IMR-90 (cell line): ENCODE data around the gene NPHP4. TPM values are rescaled to one million over a fixed set of nuclear protein-coding genes. Genes with fewer than 3 reads are reported as not detected.

ENCODE experiments used
- ATAC-seq: fragments of 200-7000 bp; cut with Tn5 transposase; 2 replicates; pipeline ENCODE4 v1.9.1; 2020; ENCODE audit warnings: low read depth, mild to moderate bottlenecking, moderate library complexity
- BruUV-seq: library from RNA; stranded (reverse); fragments of 400-500 nt; replicated peaks from 2 replicates; lab custom pipeline; 2021; lab: Mats Ljungman, UMichigan
- CTCF ChIA-PET: fragments of 300-600 bp; formaldehyde crosslinking; extraction: SDS; loops from one replicate; lab custom pipeline; 2021; ENCODE audit warnings: antibody characterized with exemption; lab: Yijun Ruan, JAX
- POLR2A ChIA-PET: fragments of 300-600 bp; sonication (Branson Sonifier 250); formaldehyde crosslinking; loops from one replicate; lab custom pipeline; 2022; ENCODE audit warnings: antibody characterized with exemption; ENCODE audit not compliant: unreplicated experiment; lab: Charles Lee
- DNase-seq: peaks from one replicate; pipeline ENCODE4 v3.0.0; 2013
- H2AFZ ChIP-seq: replicated peaks from 2 replicates; pipeline ENCODE3; 2013; ENCODE audit warnings: low read length, mild to moderate bottlenecking; ENCODE audit not compliant: poor library complexity
- H2AK5ac ChIP-seq: 2 replicates; pipeline ENCODE4 v1.6.1; 2013; ENCODE audit warnings: low read depth, low read length, inconsistent platforms
- H2AK9ac ChIP-seq: replicated peaks from 2 replicates; pipeline ENCODE3; 2013; ENCODE audit warnings: mild to moderate bottlenecking, low read depth, low read length, moderate library complexity; ENCODE audit not compliant: poor library complexity
- H2BK120ac ChIP-seq: 2 replicates; pipeline ENCODE4 v1.6.1; 2013; ENCODE audit warnings: low read depth, low read length, inconsistent platforms
- H2BK15ac ChIP-seq: 3 replicates; pipeline ENCODE4 v1.6.1; 2013; ENCODE audit warnings: low read depth, low read length, inconsistent platforms
- H2BK20ac ChIP-seq: 2 replicates; pipeline ENCODE4 v1.6.1; 2013; ENCODE audit warnings: low read depth, mild to moderate bottlenecking, inconsistent platforms, low read length, moderate library complexity
- H2BK5ac ChIP-seq: 2 replicates; pipeline ENCODE4 v1.6.1; 2013; ENCODE audit warnings: mild to moderate bottlenecking, low read depth, low read length, inconsistent platforms; ENCODE audit not compliant: poor library complexity, severe bottlenecking
- H3K14ac ChIP-seq: replicated peaks from 2 replicates; pipeline ENCODE4 v1.6.1; 2013; ENCODE audit warnings: low read depth, low read length, inconsistent platforms
- H3K18ac ChIP-seq: 2 replicates; pipeline ENCODE4 v1.6.1; 2013; ENCODE audit warnings: low read depth, low read length, control low read depth
- H3K23ac ChIP-seq: 2 replicates; pipeline ENCODE4 v1.6.1; 2013; ENCODE audit warnings: low read depth, low read length, inconsistent platforms
- H3K27ac ChIP-seq: 2 replicates; pipeline ENCODE4 v1.5.1; 2013; ENCODE audit warnings: mild to moderate bottlenecking, control low read depth, low read length; ENCODE audit not compliant: insufficient read depth
- H3K27me3 ChIP-seq: 2 replicates; pipeline ENCODE4 v1.6.1; 2013; ENCODE audit warnings: low read length; ENCODE audit not compliant: control insufficient read depth, insufficient read depth
- H3K36me3 ChIP-seq: 2 replicates; pipeline ENCODE4 v1.6.1; 2013; ENCODE audit warnings: low read length, mixed read lengths; ENCODE audit not compliant: control insufficient read depth, insufficient read depth
- H3K4ac ChIP-seq: 2 replicates; pipeline ENCODE4 v1.6.1; 2013; ENCODE audit warnings: low read depth, low read length, inconsistent platforms
- H3K4me1 ChIP-seq: 2 replicates; pipeline ENCODE4 v1.6.1; 2013; ENCODE audit warnings: low read length, mixed read lengths; ENCODE audit not compliant: control insufficient read depth, insufficient read depth
- H3K4me2 ChIP-seq: 2 replicates; pipeline ENCODE4 v1.6.1; 2013; ENCODE audit warnings: low read depth, mild to moderate bottlenecking, control low read depth, low read length, moderate library complexity
- H3K4me3 ChIP-seq: 2 replicates; pipeline ENCODE4 v1.5.1; 2013; ENCODE audit warnings: low read depth, mild to moderate bottlenecking, control low read depth, low read length, moderate library complexity; ENCODE audit not compliant: insufficient read depth
- H3K56ac ChIP-seq: 2 replicates; pipeline ENCODE4 v1.6.1; 2013; ENCODE audit warnings: low read length, inconsistent platforms; ENCODE audit not compliant: insufficient read depth; ENCODE audit errors: extremely low read depth
- H3K79me1 ChIP-seq, 2 experiments: 2 replicates each; pipeline ENCODE4 v1.6.1; 2013; ENCODE audit warnings: low read length in 2 of 2, inconsistent platforms in 1 of 2, low read depth in 1 of 2
- H3K9ac ChIP-seq: 2 replicates; pipeline ENCODE4 v1.6.1; 2013; ENCODE audit warnings: low read depth, low read length, control low read depth
- H3K9me1 ChIP-seq: 2 replicates; pipeline ENCODE4 v1.6.1; 2013; ENCODE audit warnings: low read length, inconsistent platforms; ENCODE audit not compliant: insufficient read depth
- H3K9me3 ChIP-seq: 2 replicates; pipeline ENCODE4 v1.6.1; 2013; ENCODE audit warnings: low read length; ENCODE audit not compliant: control insufficient read depth, insufficient read depth
- H4K20me1 ChIP-seq: 2 replicates; pipeline ENCODE4 v1.6.1; 2013; ENCODE audit warnings: low read length, inconsistent platforms; ENCODE audit not compliant: insufficient read depth
- H4K5ac ChIP-seq: 2 replicates; pipeline ENCODE4 v1.6.1; 2013; ENCODE audit warnings: mild to moderate bottlenecking, low read depth, low read length, control low read depth
- H4K8ac ChIP-seq, 2 experiments: 2 replicates each; pipeline ENCODE4 v1.6.1; 2013; ENCODE audit warnings: low read depth in 2 of 2, low read length in 2 of 2, control low read depth in 1 of 2, inconsistent platforms in 1 of 2
- H4K91ac ChIP-seq: 2 replicates; pipeline ENCODE4 v1.6.1; 2013; ENCODE audit warnings: low read depth, low read length, inconsistent platforms; ENCODE audit not compliant: insufficient read depth
- BHLHE40 ChIP-seq: fragments of 150-350 bp; IDR thresholded peaks from 2 replicates; pipeline ENCODE4 v1.6.1; 2016; ENCODE audit warnings: mild to moderate bottlenecking, low read depth, low read length
- CEBPB ChIP-seq: IDR thresholded peaks from 2 replicates; pipeline ENCODE4 v1.6.1; 2012; ENCODE audit warnings: low read depth, low read length, improper control_type of control experiment
- CHD1 ChIP-seq: IDR thresholded peaks from 2 replicates; pipeline ENCODE4 v1.6.1; 2012; ENCODE audit warnings: low read depth, low read length, improper control_type of control experiment
- FOS ChIP-seq: fragments of 150-350 bp; IDR thresholded peaks from 2 replicates; pipeline ENCODE4 v1.6.1; 2016; ENCODE audit warnings: low read depth, low read length
- MAFK ChIP-seq: IDR thresholded peaks from 2 replicates; pipeline ENCODE4 v1.6.1; 2012; ENCODE audit warnings: low read depth, low read length, improper control_type of control experiment
- MAZ ChIP-seq: IDR thresholded peaks from 2 replicates; pipeline ENCODE4 v1.6.1; 2012; ENCODE audit warnings: low read depth, mild to moderate bottlenecking, low read length, improper control_type of control experiment, moderate library complexity, borderline replicate concordance
- MXI1 ChIP-seq: IDR thresholded peaks from 2 replicates; pipeline ENCODE4 v1.6.1; 2012; ENCODE audit warnings: low read depth, mild to moderate bottlenecking, low read length, moderate library complexity, borderline replicate concordance
- NFE2L2 ChIP-seq: fragments of 150-350 bp; IDR thresholded peaks from 2 replicates; pipeline ENCODE4 v1.6.1; 2016; ENCODE audit warnings: low read depth, mild to moderate bottlenecking, low read length
- RCOR1 ChIP-seq: IDR thresholded peaks from 2 replicates; pipeline ENCODE4 v1.6.1; 2012; ENCODE audit warnings: mild to moderate bottlenecking, low read length, improper control_type of control experiment; ENCODE audit not compliant: insufficient replicate concordance
- USF2 ChIP-seq: fragments of 150-350 bp; IDR thresholded peaks from 2 replicates; pipeline ENCODE4 v1.6.1; 2017; ENCODE audit warnings: mild to moderate bottlenecking, antibody characterized with exemption, low read length, low read depth
- WGBS, 2 experiments: methylation state at CpG; one replicate each; pipeline versions ENCODE4 v1.1.5 to v1.1.7; 2013; ENCODE audit warnings: missing lambda C conversion rate in 2 of 2; ENCODE audit not compliant: insufficient read length in 1 of 2; ENCODE audit errors: extremely low coverage in 2 of 2; 5-methylcytosine and 5-hydroxymethylcytosine counted together
- dilution Hi-C: fragments of 300-500 bp; cut with HindIII; formaldehyde crosslinking; loops from one replicate; pipeline ENCODE4 v1.14.3; 2018; ENCODE audit warnings: low sequenced_read_pairs; ENCODE audit not compliant: unreplicated experiment
- in situ Hi-C: fragments of 300-500 bp; cut with MboI; formaldehyde crosslinking; loops from 3 replicates; pipeline ENCODE4 v1.14.3; 2019; ENCODE audit warnings: low sequenced_read_pairs, inconsistent platforms, mixed read lengths
- intact Hi-C: fragments of 100-400 bp; cut with micrococcal nuclease; formaldehyde crosslinking; loops from 2 replicates; pipeline ENCODE4 v1.10.0; 2022
- polyA plus RNA-seq, 3 experiments: library from polyadenylated mRNA; depleted of rRNA; stranded (reverse); fragments of >200 nt; gene quantifications; 2 replicates each; pipeline ENCODE4 v1.2.3, GENCODE V29; 2012; ENCODE audit warnings: low replicate concordance in 1 of 3
- total RNA-seq: library from RNA; depleted of rRNA; stranded (reverse); fragments of >200 nt; gene quantifications from 2 replicates; pipeline ENCODE4 v1.2.3, GENCODE V29; 2012
- TF ChIP-seq, protein P1 (sequence below): conservative IDR thresholded peaks from 2 replicates; pipeline ENCODE4 v1.5.1; 2012; ENCODE audit warnings: mild to moderate bottlenecking, low read depth, low read length, improper control_type of control experiment

NPHP4 gene
- total and polyA plus RNA-seq, 2 of the 4 experiments (the other 2 are of a cell fraction): 2.0 to 5.5 TPM

DNA sequence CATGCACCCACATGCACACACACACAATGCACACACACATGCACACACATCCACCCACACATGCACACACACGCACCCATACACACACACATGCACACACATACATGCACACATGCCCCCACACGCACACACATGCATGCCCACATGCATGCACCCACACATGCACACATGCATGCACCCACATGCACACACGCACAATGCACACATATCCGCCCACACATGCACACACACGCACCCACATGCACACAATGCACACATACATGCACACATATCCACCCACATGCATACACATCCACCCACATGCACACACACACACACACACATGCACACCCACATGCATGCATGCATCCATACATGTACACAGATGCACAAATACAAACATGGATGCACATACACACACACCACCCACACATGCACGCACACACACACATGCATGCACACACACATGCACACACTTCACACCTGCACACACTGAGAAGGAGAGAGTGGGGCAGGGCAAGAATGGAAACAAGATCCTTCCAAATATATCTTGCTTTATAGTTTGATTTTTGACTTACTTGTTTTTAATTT, 123.2 kb downstream of the NPHP4 start:
- H4K5ac ChIP-seq: no peak overlapping the region
- H3K9me1 ChIP-seq: 0 out of 2 replicates have a peak, but pooled peaks cover 3% of the 10 kb centered on the region
- no peak for ATAC-seq
- intact Hi-C loops: no loop called here
- H3K27me3 ChIP-seq: no peaks in the 10 kb centered on the region
- no peak overlapping the region for H2BK15ac ChIP-seq
- WGBS, 2 experiments: 94% methylated on average over 5 of the region's 6 CpGs; no CpG with 5 or more reads in 1 of the 2 experiments
- H4K91ac ChIP-seq: no peak overlapping the region
- H3K4me3 ChIP-seq: no peak overlapping the region
- H3K36me3 ChIP-seq: peaks cover 5% of the 10 kb centered on the region
- H3K14ac ChIP-seq: no peak overlapping the region
- H3K23ac ChIP-seq: no peak overlapping the region
- ChIA-PET POLR2A (no interaction called here), CTCF (no interaction called here)
- no peak overlapping the region for H2AK9ac ChIP-seq
- no peaks in the 10 kb centered on the region for H4K20me1 ChIP-seq
- peak overlapping the region; percentile 8 for H2AFZ ChIP-seq
- no peaks in the 10 kb centered on the region for H3K79me1 ChIP-seq
- no peak for DNase-seq
- no peak overlapping the region for H4K8ac ChIP-seq
- no peak overlapping the region for H3K9ac ChIP-seq
- in situ Hi-C loops: no loop called here
- no peak overlapping the region for H3K4ac ChIP-seq
- no peak overlapping the region for H3K4me2 ChIP-seq
- no peak overlapping the region for H3K27ac ChIP-seq
- H3K18ac ChIP-seq: no peak overlapping the region
- dilution Hi-C loops: no loop called here
- H3K9me3 ChIP-seq: no peaks in the 10 kb centered on the region
- no peak overlapping the region for H3K56ac ChIP-seq
- H2BK120ac ChIP-seq: no peak overlapping the region
- BruUV-seq: no TSS peak
- no peak overlapping the region for H2BK20ac ChIP-seq
- TF ChIP-seq RCOR1: no peak
- no peak for TF ChIP-seq FOS
- TF ChIP-seq USF2: no peak
- TF ChIP-seq CEBPB: no peak
- no peak for TF ChIP-seq BHLHE40
- no peak for TF ChIP-seq MAZ
- TF ChIP-seq, protein P1, sequence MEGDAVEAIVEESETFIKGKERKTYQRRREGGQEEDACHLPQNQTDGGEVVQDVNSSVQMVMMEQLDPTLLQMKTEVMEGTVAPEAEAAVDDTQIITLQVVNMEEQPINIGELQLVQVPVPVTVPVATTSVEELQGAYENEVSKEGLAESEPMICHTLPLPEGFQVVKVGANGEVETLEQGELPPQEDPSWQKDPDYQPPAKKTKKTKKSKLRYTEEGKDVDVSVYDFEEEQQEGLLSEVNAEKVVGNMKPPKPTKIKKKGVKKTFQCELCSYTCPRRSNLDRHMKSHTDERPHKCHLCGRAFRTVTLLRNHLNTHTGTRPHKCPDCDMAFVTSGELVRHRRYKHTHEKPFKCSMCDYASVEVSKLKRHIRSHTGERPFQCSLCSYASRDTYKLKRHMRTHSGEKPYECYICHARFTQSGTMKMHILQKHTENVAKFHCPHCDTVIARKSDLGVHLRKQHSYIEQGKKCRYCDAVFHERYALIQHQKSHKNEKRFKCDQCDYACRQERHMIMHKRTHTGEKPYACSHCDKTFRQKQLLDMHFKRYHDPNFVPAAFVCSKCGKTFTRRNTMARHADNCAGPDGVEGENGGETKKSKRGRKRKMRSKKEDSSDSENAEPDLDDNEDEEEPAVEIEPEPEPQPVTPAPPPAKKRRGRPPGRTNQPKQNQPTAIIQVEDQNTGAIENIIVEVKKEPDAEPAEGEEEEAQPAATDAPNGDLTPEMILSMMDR: no peak
- no peak for TF ChIP-seq MAFK
- no peak for TF ChIP-seq NFE2L2
- no peak for TF ChIP-seq MXI1
- TF ChIP-seq CHD1: no peak
- H2BK5ac ChIP-seq: no peak overlapping the region
- no peaks in the 10 kb centered on the region for H3K4me1 ChIP-seq
- H2AK5ac ChIP-seq: no peak overlapping the region
